Neural cell (in vitro differentiated cells): Measurements from ENCODE around the gene RALB. TPM values are rescaled to one million over a fixed set of nuclear protein-coding genes. Genes with fewer than 3 reads are reported as not detected.

Experiments used
- H2AFZ ChIP-seq: fragments of 200-600, 300-800 bp; sonication (generic), shearing (Covaris generic); 2 replicates; pipeline ENCODE4 v1.6.0; 2014; ENCODE audit warnings: low read depth, mild to moderate bottlenecking, antibody characterized with exemption, low read length, moderate library complexity
- H3F3A ChIP-seq: fragments of 200-600 bp; shearing (Covaris generic); 2 replicates; pipeline ENCODE4 v1.6.1; 2016; ENCODE audit warnings: mild to moderate bottlenecking, moderate library complexity, mixed read lengths, antibody characterized with exemption, low read length; ENCODE audit not compliant: insufficient read depth, poor library complexity, severe bottlenecking
- H3K27ac ChIP-seq: fragments of 200-600, 300-800 bp; sonication (generic), shearing (Covaris generic); 2 replicates; pipeline ENCODE4 v1.5.1; 2014; ENCODE audit warnings: mild to moderate bottlenecking, low read length, moderate library complexity
- H3K27me3 ChIP-seq: fragments of 300-800, 200-600 bp; sonication (generic), shearing (Covaris generic); 2 replicates; pipeline ENCODE4 v1.6.0; 2014; ENCODE audit warnings: mild to moderate bottlenecking, low read depth, low read length, moderate library complexity; ENCODE audit not compliant: insufficient read depth
- H3K36me3 ChIP-seq: fragments of 300-800, 200-600 bp; sonication (generic), shearing (Covaris generic); 2 replicates; pipeline ENCODE4 v1.5.1; 2014; ENCODE audit warnings: mild to moderate bottlenecking, antibody characterized with exemption, low read length, moderate library complexity; ENCODE audit not compliant: insufficient read depth
- H3K4me2 ChIP-seq: fragments of 300-800, 200-600 bp; sonication (generic), shearing (Covaris generic); 2 replicates; pipeline ENCODE4 v1.6.0; 2014; ENCODE audit warnings: mild to moderate bottlenecking, low read length
- H3K4me3 ChIP-seq: fragments of 300-800, 200-600 bp; sonication (generic), shearing (Covaris generic); 2 replicates; pipeline ENCODE4 v1.5.1; 2014; ENCODE audit warnings: mild to moderate bottlenecking, low read length, moderate library complexity
- H3K79me2 ChIP-seq: fragments of 200-600 bp; shearing (Covaris generic); replicated peaks from 2 replicates; pipeline ENCODE4 v1.6.0; 2014; ENCODE audit warnings: mild to moderate bottlenecking, low read length, moderate library complexity; ENCODE audit not compliant: insufficient read depth
- H3K9ac ChIP-seq: fragments of 300-800, 200-600 bp; sonication (generic), shearing (Covaris generic); 2 replicates; pipeline ENCODE4 v1.6.1; 2016; ENCODE audit warnings: mild to moderate bottlenecking, low read length, mixed read lengths
- H3K9me2 ChIP-seq: fragments of 200-600 bp; shearing (Covaris generic); 2 replicates; pipeline ENCODE4 v1.6.1; 2016; ENCODE audit warnings: mild to moderate bottlenecking, low read length, mixed read lengths; ENCODE audit not compliant: insufficient read depth
- H3K9me3 ChIP-seq: fragments of 200-600, 300-800 bp; sonication (generic), shearing (Covaris generic); 2 replicates; pipeline ENCODE4 v1.6.1; 2016; ENCODE audit warnings: mild to moderate bottlenecking, mixed run types, low read length, moderate library complexity, mixed read lengths
- H4K20me1 ChIP-seq: fragments of 200-600 bp; shearing (Covaris generic); 2 replicates; pipeline ENCODE4 v1.6.1; 2016; ENCODE audit warnings: mild to moderate bottlenecking, mixed run types; ENCODE audit not compliant: insufficient read depth
- CTCF ChIP-seq: fragments of 450-650 bp; IDR thresholded peaks from 2 replicates; pipeline ENCODE4 v1.5.1; 2014; ENCODE audit warnings: antibody characterized with exemption, mild to moderate bottlenecking, moderate library complexity; ENCODE audit not compliant: poor library complexity, severe bottlenecking
- EP300 ChIP-seq: fragments of 450-650 bp; conservative IDR thresholded peaks from 2 replicates; pipeline ENCODE4 v1.6.1; 2014; ENCODE audit warnings: antibody characterized with exemption, mild to moderate bottlenecking, moderate library complexity; ENCODE audit not compliant: poor library complexity, severe bottlenecking
- EZH2 ChIP-seq: fragments of 200-600, 300-800 bp; shearing (Covaris generic), sonication (generic); IDR thresholded peaks from 2 replicates; pipeline ENCODE4 v1.6.1; 2014; ENCODE audit warnings: antibody characterized with exemption, low read length, borderline replicate concordance, mild to moderate bottlenecking; ENCODE audit not compliant: insufficient read depth, poor library complexity, severe bottlenecking
- MXI1 ChIP-seq: fragments of 450-650 bp; conservative IDR thresholded peaks from 2 replicates; pipeline ENCODE4 v1.6.1; 2014; ENCODE audit warnings: antibody characterized with exemption, mild to moderate bottlenecking; ENCODE audit not compliant: poor library complexity, severe bottlenecking
- POLR2AphosphoS5 ChIP-seq: IDR thresholded peaks from 2 replicates; pipeline ENCODE4 v1.6.1; 2012
- RAD21 ChIP-seq: fragments of 450-650 bp; conservative IDR thresholded peaks from 2 replicates; pipeline ENCODE4 v1.6.1; 2014; ENCODE audit warnings: antibody characterized with exemption, mild to moderate bottlenecking, moderate library complexity
- REST ChIP-seq: IDR thresholded peaks from 2 replicates; pipeline ENCODE4 v1.6.1; 2012; ENCODE audit warnings: borderline replicate concordance
- SMC3 ChIP-seq: fragments of 450-650 bp; conservative IDR thresholded peaks from 2 replicates; pipeline ENCODE4 v1.6.1; 2014; ENCODE audit warnings: antibody characterized with exemption, mild to moderate bottlenecking, moderate library complexity; ENCODE audit not compliant: poor library complexity
- TAF1 ChIP-seq: IDR thresholded peaks from 2 replicates; pipeline ENCODE4 v1.6.1; 2012; ENCODE audit warnings: low read depth
- polyA plus RNA-seq: library from polyadenylated mRNA; depleted of rRNA; stranded (reverse); fragments of >200 nt; gene quantifications from 2 replicates; pipeline ENCODE4 v1.2.3, GENCODE V29; 2014

RALB gene
- polyA plus RNA-seq, 1 donor from 2014 or later, result 50.6 TPM

GRCh38 chr2:120271711-120272379 lies 19.2 kb downstream of the RALB start:
- no peak overlapping the region for H3K27ac ChIP-seq
- no peaks in the 10 kb centered on the region for H3K79me2 ChIP-seq
- H4K20me1 ChIP-seq, result no peaks in the 10 kb centered on the region

More at GRCh38 chr2:120271711-120272379, 19.2 kb downstream of the RALB start:
- no peaks in the 10 kb centered on the region for H3F3A ChIP-seq
- H2AFZ ChIP-seq, result no peak overlapping the region
- no peak overlapping the region for H3K4me3 ChIP-seq
- H3K9me3 ChIP-seq, result no peaks in the 10 kb centered on the region
- no peaks in the 10 kb centered on the region for H3K27me3 ChIP-seq
- no peak overlapping the region for H3K4me2 ChIP-seq
- no peaks in the 10 kb centered on the region for H3K9me2 ChIP-seq
- H3K9ac ChIP-seq, result no peak overlapping the region
- H3K36me3 ChIP-seq, result no peaks in the 10 kb centered on the region
- no peak for TF ChIP-seq REST
- TF ChIP-seq EP300, result no peak
- no peak for TF ChIP-seq SMC3
- TF ChIP-seq MXI1, result no peak
- no peak for TF ChIP-seq POLR2AphosphoS5
- TF ChIP-seq EZH2, result no peak
- no peak for TF ChIP-seq TAF1
- no peak for TF ChIP-seq CTCF
- TF ChIP-seq RAD21, result no peak
